Hepatocyte (in vitro differentiated cells): ENCODE data around the gene RAPGEF5. TPM values are rescaled to one million over a fixed set of nuclear protein-coding genes. Genes with fewer than 3 reads are reported as not detected.

Source experiments
- DNase-seq: peaks from one replicate; pipeline ENCODE4 v3.0.0-alpha.2; 2016; ENCODE audit warnings: low spot score
- H2AFZ ChIP-seq: fragments of 200-600 bp; sonication (generic); 2 replicates; pipeline ENCODE4 v1.6.0; 2016; ENCODE audit warnings: antibody characterized with exemption, mild to moderate bottlenecking
- H3K27ac ChIP-seq: fragments of 200-600 bp; sonication (generic); 2 replicates; pipeline ENCODE4 v1.5.1; 2016; ENCODE audit warnings: mild to moderate bottlenecking
- H3K27me3 ChIP-seq: fragments of 200-600 bp; sonication (generic); 2 replicates; pipeline ENCODE4 v1.6.1; 2016
- H3K36me3 ChIP-seq: fragments of 200-600 bp; sonication (generic); replicated peaks from 2 replicates; pipeline ENCODE4 v1.5.1; 2016; ENCODE audit warnings: low read depth; ENCODE audit not compliant: insufficient read depth
- H3K4me1 ChIP-seq: fragments of 200-600 bp; sonication (generic); 2 replicates; pipeline ENCODE4 v1.5.1; 2016; ENCODE audit warnings: mild to moderate bottlenecking, moderate library complexity; ENCODE audit not compliant: insufficient read depth
- H3K4me2 ChIP-seq: fragments of 200-600 bp; sonication (generic); 2 replicates; pipeline ENCODE4 v1.6.0; 2016
- H3K4me3 ChIP-seq: fragments of 200-600 bp; sonication (generic); 2 replicates; pipeline ENCODE4 v1.5.1; 2016; ENCODE audit warnings: mild to moderate bottlenecking
- H3K79me2 ChIP-seq: fragments of 200-600 bp; sonication (generic); 2 replicates; pipeline ENCODE4 v1.6.0; 2017; ENCODE audit warnings: mild to moderate bottlenecking
- H3K9me2 ChIP-seq: fragments of 200-600 bp; sonication (generic); replicated peaks from 2 replicates; pipeline ENCODE4 v1.6.0; 2017; ENCODE audit warnings: mild to moderate bottlenecking; ENCODE audit not compliant: insufficient read depth
- H3K9me3 ChIP-seq: fragments of 200-600 bp; sonication (generic); 2 replicates; pipeline ENCODE4 v1.5.1; 2016; ENCODE audit warnings: low read depth, mild to moderate bottlenecking
- H4K20me1 ChIP-seq: fragments of 200-600 bp; sonication (generic); 2 replicates; pipeline ENCODE4 v1.6.0; 2016; ENCODE audit warnings: mild to moderate bottlenecking; ENCODE audit not compliant: insufficient read depth, poor library complexity, severe bottlenecking
- CTCF ChIP-seq: fragments of 200-600 bp; sonication (generic); IDR thresholded peaks from 2 replicates; pipeline ENCODE4 v1.5.1; 2016; ENCODE audit warnings: antibody characterized with exemption, mild to moderate bottlenecking; ENCODE audit not compliant: poor library complexity
- EZH2 ChIP-seq: fragments of 200-600 bp; sonication (generic); IDR thresholded peaks from 2 replicates; pipeline ENCODE4 v1.6.1; 2016; ENCODE audit warnings: antibody characterized with exemption, mild to moderate bottlenecking, borderline replicate concordance
- EZH2phosphoT487 ChIP-seq: fragments of 200-600 bp; sonication (generic); IDR thresholded peaks from one replicate; pipeline ENCODE4 v1.6.1; 2018; ENCODE audit warnings: antibody characterized with exemption, mild to moderate bottlenecking, low read depth, moderate library complexity; ENCODE audit not compliant: unreplicated experiment, severe bottlenecking
- WGBS: methylation state at CpG from one replicate; pipeline ENCODE4 v1.1.6; 2016; ENCODE audit warnings: low lambda C conversion rate; ENCODE audit errors: missing lambda C conversion rate; 5-methylcytosine and 5-hydroxymethylcytosine counted together
- polyA plus RNA-seq: library from polyadenylated mRNA; unstranded; fragments of >200 nt; fragmentation: Nextera tagmentation; extraction: Ambion mirVana; gene quantifications from 2 replicates; pipeline ENCODE4 v1.2.1, GENCODE V29; 2016
- total RNA-seq: library from RNA; depleted of rRNA; stranded (reverse); fragments of >200 nt; gene quantifications from 2 replicates; pipeline ENCODE4 v1.2.3, GENCODE V29; 2014

RAPGEF5 gene
- total and polyA plus RNA-seq, 2 experiments from 2014 or later = 5.2 to 14.5 TPM

- Histone ChIP-seq H3K79me2 (no peaks in the 10 kb centered on the region), H3K27me3 (no peaks in the 10 kb centered on the region), H2AFZ (no peak overlapping the region), H3K4me3 (no peak overlapping the region), H3K9me3 (no peaks in the 10 kb centered on the region), H3K27ac (peak overlapping the region; percentile 63), H3K36me3 (no peaks in the 10 kb centered on the region), H4K20me1 (no peaks in the 10 kb centered on the region), H3K9me2 (no peaks in the 10 kb centered on the region), H3K4me2 (no peak overlapping the region), H3K4me1 (no peaks in the 10 kb centered on the region)
- WGBS = 80% methylated on average over 2 of the region's 2 CpGs
- no peak for TF ChIP-seq CTCF
- no peak for TF ChIP-seq EZH2phosphoT487
- no peak for TF ChIP-seq EZH2
- no peak for DNase-seq
Observed at GRCh38 chr7:22256541-22257096, 100.3 kb downstream of the RAPGEF5 start.

- Histone ChIP-seq H3K9me2 (no peaks in the 10 kb centered on the region), H3K4me1 (no peaks in the 10 kb centered on the region), H3K79me2 (no peaks in the 10 kb centered on the region), H3K4me2 (no peak overlapping the region), H3K27ac (peak overlapping the region; percentile 63), H3K4me3 (no peak overlapping the region), H3K27me3 (no peaks in the 10 kb centered on the region), H2AFZ (no peak overlapping the region), H3K36me3 (no peaks in the 10 kb centered on the region), H4K20me1 (no peaks in the 10 kb centered on the region), H3K9me3 (no peaks in the 10 kb centered on the region)
- TF ChIP-seq CTCF (no peak), EZH2 (no peak), EZH2phosphoT487 (no peak)
- WGBS = 85% methylated on average over 1 of the region's 1 CpG
- DNase-seq = peak; percentile 46
Observed at GRCh38 chr7:22255834-22256233, 101.1 kb downstream of the RAPGEF5 start.

GRCh38 chr7:22255342-22255741 is 101.6 kb downstream of the RAPGEF5 start:
- no peak overlapping the region for H2AFZ ChIP-seq
- no peaks in the 10 kb centered on the region for H3K27me3 ChIP-seq
- no peaks in the 10 kb centered on the region for H3K4me1 ChIP-seq
- no peaks in the 10 kb centered on the region for H3K36me3 ChIP-seq
- no peaks in the 10 kb centered on the region for H3K79me2 ChIP-seq
- no peaks in the 10 kb centered on the region for H3K9me2 ChIP-seq
- TF ChIP-seq EZH2phosphoT487 (no peak), EZH2 (no peak), CTCF (no peak)
- 95% methylated on average over 1 of the region's 1 CpG for WGBS
- H3K4me3 ChIP-seq = no peak overlapping the region
- DNase-seq = no peak
- no peak overlapping the region for H3K4me2 ChIP-seq
- H3K27ac ChIP-seq = peak overlapping the region; percentile 2
- H4K20me1 ChIP-seq = no peaks in the 10 kb centered on the region
- H3K9me3 ChIP-seq = no peaks in the 10 kb centered on the region
